GM21447 (cell line): ENCODE data around the gene C1orf56.

ENCODE experiments used
- ATAC-seq: cut with Tn5 transposase; IDR thresholded peaks from one replicate; pipeline ENCODE4 v1.9.1; 2021; ENCODE audit not compliant: unreplicated experiment

Gene C1orf56

DNA sequence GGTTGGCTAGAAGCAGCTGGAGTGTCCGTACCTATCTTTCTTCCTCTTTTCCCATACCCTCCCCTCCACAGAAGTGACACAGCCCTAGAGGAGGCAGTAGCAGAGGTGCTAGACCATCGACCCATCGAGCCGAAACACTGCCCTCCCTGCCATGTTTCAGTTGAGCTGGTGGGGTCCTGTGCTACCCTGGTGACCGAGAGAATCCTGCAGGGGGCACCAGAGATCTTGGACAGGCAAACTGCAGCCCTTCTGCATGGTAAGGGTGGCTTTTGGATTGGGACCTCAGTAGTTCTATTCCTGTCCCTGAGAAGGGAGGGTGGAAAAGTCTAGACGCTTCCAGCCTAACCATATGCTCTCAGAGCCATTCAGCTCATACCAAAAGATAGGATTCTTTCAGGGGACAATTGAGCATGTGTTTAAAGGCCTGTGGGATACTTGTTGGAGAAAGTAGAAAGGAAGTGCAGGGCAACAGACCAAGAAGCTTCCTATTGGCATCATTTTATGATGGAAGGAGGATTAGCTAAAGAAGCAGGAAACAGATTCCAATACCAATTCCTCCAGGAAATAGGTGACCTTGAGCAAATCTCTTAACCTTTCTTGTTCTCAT lies 22.9 kb upstream of the C1orf56 start:
- ATAC-seq: no peak

- no peak for ATAC-seq
These were observed 21.1 kb upstream of the C1orf56 start for GRCh38 chr1:151026460-151026859.

GRCh38 chr1:151032164-151032563 lies 15.4 kb upstream of the C1orf56 start:
- no peak for ATAC-seq

DNA sequence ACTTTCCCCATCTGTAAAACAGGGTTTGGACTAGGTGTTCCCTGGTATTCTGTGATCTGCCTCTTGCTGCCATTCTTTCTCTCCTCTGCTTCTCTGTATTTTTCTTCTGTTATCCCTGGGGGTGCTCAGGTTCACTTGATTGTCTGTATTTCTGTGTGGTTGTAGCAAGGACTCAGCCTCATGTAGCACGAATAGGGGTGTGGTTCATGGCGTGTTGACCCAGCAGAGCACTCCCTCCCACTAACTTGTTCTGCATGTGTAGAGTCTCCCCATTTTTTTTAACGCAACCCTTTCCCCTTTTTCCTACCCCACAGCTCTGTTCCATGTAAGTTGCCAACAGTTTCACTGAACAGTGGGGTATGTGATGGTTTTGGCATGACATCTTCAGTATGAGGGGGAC lies 12.4 kb upstream of the C1orf56 start:
- no peak for ATAC-seq

DNA sequence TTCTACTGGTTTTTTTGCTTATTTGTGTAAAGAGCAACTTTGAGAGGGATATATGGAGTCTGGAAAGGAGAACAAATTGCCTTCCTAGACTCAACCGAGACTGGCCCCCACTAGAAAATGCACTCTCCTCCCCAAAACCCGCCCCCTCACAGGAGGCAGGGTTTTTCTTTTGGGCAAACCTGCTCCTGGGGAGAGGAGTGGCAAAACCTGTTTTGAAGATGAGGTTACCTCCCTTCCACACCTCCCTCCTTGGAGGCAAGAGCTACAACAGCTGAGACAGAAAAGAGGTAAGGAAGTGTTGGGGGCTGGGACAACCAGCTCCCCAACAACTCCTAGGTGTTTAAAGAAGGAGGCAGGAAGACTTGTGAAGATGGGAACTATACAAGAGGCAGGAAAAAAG lies 11.2 kb upstream of the C1orf56 start, which contains the start of gene BNIPL:
Gene BNIPL, plus strand, starts transcription at position 231 of the 400 bp plus-strand sequence. Its CDS starts 140 bp downstream, at position 371.
- ATAC-seq: no peak

- no peak for ATAC-seq
These were observed 10.5 kb upstream of the C1orf56 start for GRCh38 chr1:151037032-151037431.

GRCh38 chr1:151039521-151039920 lies 8.0 kb upstream of the C1orf56 start:
- no peak for ATAC-seq

- no peak for ATAC-seq
These were observed 4.4 kb upstream of the C1orf56 start for GRCh38 chr1:151043163-151043562.

DNA sequence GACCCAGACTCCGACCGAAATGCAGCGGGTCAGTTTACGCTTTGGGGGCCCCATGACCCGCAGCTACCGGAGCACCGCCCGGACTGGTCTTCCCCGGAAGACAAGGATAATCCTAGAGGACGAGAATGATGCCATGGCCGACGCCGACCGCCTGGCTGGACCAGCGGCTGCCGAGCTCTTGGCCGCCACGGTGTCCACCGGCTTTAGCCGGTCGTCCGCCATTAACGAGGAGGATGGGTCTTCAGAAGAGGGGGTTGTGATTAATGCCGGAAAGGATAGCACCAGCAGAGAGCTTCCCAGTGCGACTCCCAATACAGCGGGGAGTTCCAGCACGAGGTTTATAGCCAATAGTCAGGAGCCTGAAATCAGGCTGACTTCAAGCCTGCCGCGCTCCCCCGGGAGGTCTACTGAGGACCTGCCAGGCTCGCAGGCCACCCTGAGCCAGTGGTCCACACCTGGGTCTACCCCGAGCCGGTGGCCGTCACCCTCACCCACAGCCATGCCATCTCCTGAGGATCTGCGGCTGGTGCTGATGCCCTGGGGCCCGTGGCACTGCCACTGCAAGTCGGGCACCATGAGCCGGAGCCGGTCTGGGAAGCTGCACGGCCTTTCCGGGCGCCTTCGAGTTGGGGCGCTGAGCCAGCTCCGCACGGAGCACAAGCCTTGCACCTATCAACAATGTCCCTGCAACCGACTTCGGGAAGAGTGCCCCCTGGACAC lies 534 bp downstream of the C1orf56 start:
- ATAC-seq: peak; percentile 68

DNA sequence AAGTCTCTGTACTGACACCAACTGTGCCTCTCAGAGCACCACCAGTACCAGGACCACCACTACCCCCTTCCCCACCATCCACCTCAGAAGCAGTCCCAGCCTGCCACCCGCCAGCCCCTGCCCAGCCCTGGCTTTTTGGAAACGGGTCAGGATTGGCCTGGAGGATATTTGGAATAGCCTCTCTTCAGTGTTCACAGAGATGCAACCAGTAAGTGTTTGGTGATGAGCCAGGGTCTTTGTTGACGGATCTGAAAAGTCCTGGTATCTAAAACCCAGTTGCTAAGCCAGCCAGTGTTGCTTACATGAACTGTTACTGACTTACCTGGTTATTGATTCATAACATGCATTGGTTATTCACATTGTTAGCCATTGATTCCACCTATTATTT lies 1.1 kb downstream of the C1orf56 start:
- ATAC-seq: no peak

GRCh38 chr1:151049458-151049857 lies 1.9 kb downstream of the C1orf56 start:
- ATAC-seq: no peak

DNA sequence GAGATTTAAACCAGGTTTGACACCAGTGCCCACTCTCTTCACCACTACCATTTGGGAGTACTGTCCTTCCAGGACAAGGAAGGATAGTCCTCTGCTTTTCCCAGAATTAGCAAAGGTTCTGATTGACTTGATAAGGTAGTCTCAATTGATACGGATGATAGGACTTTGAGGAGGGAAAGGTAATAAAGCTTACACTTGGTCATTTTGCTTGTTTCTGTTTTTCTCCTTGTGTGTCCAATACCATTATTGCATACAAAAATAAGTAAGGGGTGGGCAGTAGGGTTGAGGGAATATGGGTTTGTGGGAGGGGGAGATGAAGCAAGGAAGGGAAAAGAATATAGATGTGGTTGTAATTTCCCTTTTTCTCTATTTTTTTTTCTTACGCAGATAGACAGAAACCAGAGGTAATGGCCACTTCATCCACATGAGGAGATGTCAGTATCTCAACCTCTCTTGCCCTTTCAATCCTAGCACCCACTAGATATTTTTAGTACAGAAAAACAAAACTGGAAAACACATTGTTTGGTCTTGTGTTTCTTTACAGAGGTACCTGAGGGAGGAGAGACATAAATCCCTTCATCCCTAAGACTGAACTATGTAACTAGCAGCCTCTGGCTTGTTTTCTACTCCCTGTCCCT lies 2.6 kb downstream of the C1orf56 start:
- no peak for ATAC-seq

GRCh38 chr1:151051356-151052009 lies 3.9 kb downstream of the C1orf56 start:
- ATAC-seq: no peak

- no peak for ATAC-seq
These were observed 7.5 kb downstream of the C1orf56 start for GRCh38 chr1:151054971-151055547.

GRCh38 chr1:151055581-151055980 lies 8.0 kb downstream of the C1orf56 start:
- ATAC-seq: no peak

DNA sequence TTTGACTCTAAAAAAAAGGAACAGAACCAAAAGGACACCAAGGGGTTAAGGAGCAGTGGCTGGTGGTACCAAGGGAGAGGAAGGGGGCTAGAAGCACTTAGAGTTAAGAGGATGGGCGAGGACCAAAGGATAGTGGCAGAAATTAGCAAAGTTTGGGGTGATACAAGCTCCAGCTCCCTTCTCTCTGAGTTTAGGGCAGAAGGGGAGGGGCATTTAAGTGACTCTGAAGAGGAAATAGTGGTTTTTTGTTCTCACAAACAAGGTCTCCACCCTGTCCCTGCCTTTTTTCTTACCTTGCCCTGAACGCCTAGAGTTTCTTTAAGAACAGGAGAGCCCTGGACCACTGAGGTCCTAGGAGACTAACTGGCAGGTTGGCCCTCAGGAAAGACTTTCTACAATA lies 8.6 kb downstream of the C1orf56 start:
- no peak for ATAC-seq

DNA sequence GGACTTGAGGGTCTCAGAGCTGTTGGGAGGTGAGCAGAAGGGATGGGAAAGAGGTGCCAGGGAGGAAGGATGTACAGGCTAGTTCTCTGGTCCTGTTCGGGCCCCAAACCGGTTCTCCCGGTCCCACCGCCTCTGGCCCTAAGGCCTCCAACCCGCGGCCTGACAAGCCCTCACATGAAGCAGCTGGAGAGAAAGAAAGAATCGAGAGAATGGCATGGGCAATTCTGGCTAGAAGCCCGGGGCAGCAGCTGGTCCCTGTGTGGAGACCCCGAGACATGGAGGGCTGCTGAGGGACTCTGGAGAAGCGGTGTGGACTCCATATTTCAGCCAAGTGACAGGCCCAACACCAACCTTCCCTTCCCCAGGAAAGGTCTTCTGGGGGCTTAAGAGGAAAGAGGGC lies 11.1 kb downstream of the C1orf56 start:
- no peak for ATAC-seq

DNA sequence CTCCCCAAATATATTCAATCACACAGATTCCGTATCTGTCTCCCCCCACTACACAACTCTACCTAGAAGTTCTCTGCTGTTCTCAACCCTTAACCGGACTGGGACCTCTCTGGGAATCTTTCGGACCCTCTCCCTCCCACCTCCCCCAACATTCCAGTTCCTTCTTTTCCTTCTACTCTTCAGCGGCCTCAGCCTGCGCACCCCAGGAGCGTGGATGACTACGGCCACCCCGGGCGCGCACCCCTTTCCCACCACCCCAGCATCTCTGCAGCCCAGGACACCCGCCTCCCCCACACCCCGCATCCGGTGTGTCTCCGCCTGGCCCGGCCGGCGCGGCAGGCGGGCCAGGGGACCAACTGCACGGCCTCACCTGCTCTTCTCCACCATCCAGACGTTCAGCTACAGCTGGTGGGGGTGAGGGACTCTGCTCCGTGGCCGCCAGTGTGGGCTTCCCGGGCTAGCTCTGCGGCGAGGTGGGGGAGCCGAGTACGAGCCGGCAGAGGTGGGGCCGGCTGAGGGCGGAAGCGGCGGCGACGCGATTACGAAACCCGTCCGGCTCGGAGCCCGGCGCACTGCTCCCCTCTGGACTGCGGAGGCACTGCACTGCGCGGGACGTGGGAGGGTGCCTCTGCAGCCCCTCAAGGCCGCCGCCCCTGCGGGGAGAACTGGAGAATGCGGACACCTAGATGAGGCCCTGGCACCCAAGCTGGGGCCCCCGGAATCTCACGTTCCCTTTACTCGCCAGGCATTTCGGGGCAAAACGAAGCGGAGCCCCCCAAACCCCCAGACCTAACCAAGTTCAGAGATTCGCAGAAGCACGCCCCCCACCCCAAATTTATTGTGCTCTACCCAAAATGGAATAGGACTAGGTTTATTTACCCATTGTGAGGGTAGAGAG lies 11.8 kb downstream of the C1orf56 start, which contains the start of gene CDC42SE1:
Gene CDC42SE1, minus strand, starts transcription at position 514 of the 898 bp plus-strand sequence. CDS start 3,892 bp downstream, outside the sequence.
- peak; percentile 65 for ATAC-seq

GRCh38 chr1:151060007-151060656 lies 12.6 kb downstream of the C1orf56 start, which contains the start of gene MLLT11:
MLLT11 (plus strand) TSS chr1:151060397; CDS start chr1:151067225, 6,828 bp downstream.
- ATAC-seq: no peak
